Measurements from ENCODE around the gene ZNF385C. TPM values are rescaled to one million over a fixed set of nuclear protein-coding genes. Genes with fewer than 3 reads are reported as not detected.

Gene ZNF385C
- total and polyA plus RNA-seq, 2 of the 13 experiments (the other 11 are each of a cell fraction or from before 2014, with no cell fraction given): 2.3 to 6.1 TPM

DNA sequence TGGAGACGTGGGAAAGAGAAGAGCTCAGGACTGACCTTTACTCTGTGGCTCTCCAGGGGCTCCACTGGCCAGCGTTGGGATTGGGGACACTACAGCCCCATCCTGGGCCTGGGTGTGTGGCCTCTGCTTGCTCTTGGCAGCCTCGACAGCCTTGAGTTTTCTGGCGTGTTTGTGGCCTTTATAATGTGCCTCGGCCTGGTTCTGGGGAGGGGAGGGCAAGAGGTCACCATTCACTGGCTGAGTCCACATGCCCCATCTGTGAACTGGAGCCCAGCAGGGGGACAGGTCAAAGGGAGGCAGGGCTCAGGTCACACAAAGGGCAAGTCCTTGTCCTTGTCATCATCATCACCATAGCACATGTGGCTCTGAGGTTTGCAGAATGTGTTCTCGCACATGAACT, 66.7 kb downstream of the ZNF385C start (continued):
- TF ChIP-seq, protein P1, sequence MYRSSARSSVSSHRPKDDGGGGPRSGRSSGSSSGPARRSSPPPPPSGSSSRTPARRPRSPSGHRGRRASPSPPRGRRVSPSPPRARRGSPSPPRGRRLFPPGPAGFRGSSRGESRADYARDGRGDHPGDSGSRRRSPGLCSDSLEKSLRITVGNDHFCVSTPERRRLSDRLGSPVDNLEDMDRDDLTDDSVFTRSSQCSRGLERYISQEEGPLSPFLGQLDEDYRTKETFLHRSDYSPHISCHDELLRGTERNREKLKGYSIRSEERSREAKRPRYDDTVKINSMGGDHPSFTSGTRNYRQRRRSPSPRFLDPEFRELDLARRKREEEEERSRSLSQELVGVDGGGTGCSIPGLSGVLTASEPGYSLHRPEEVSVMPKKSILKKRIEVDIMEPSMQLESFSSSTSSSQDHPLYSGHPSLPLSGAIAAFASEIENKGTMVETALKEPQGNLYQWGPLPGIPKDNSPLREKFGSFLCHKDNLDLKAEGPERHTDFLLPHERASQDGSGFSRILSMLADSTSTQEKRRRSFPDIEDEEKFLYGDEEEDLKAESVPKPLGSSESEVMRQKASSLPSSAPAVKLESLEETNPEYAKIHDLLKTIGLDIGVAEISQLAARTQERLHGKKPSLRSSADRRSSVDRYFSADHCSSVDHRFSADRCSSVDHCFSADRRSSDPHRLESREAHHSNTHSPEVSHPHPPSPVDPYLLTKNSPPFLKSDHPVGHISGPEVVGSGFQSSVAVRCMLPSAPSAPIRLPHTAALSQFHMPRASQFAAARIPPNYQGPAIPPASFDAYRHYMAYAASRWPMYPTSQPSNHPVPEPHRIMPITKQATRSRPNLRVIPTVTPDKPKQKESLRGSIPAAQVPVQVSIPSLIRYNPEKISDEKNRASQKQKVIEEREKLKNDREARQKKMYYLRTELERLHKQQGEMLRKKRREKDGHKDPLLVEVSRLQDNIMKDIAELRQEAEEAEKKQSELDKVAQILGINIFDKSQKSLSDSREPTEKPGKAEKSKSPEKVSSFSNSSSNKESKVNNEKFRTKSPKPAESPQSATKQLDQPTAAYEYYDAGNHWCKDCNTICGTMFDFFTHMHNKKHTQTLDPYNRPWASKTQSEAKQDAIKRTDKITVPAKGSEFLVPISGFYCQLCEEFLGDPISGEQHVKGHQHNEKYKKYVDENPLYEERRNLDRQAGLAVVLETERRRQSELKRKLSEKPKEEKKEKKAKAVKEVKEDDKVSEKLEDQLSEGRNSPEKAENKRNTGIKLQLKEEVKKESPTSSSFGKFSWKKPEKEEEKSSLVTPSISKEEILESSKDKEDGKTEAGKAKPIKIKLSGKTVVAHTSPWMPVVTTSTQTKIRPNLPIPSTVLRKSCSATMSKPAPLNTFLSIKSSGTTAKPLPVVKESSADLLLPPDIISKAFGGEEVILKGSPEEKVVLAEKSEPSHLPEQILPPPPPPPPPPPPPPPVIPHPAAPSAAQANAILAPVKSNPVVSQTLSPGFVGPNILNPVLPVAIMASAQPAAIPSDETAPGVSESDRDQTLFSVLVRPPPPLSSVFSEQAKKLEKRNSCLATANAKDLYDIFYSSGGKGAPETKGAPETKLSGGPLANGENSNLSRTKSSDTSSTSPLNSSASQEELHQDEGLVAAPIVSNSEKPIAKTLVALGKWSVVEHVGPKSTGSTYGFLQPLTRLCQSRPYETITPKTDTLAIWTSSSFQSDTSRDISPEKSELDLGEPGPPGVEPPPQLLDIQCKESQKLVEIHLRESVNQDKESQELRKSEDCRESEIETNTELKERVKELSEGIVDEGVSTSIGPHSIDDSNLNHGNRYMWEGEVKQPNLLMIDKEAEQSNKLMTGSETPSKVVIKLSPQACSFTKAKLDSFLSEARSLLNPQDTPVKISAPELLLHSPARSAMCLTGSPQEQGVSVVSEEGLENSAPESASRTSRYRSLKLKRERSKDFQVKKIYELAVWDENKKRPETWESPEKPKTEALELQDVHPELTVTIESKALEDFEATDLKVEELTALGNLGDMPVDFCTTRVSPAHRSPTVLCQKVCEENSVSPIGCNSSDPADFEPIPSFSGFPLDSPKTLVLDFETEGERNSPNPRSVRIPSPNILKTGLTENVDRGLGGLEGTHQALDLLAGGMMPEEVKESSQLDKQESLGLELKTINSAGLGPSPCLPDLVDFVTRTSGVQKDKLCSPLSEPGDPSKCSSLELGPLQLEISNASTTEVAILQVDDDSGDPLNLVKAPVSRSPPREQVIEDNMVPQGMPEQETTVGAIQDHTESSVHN (CRISPR knock-in tag; IDR thresholded peaks at IDR 0.05): no peak
- TF ChIP-seq ZNF562 (CRISPR knock-in tag; IDR thresholded peaks at IDR 0.05; ENCODE audit: borderline replicate concordance) (no peak), EEA1 (CRISPR knock-in tag; IDR thresholded peaks at IDR 0.05; ENCODE audit: borderline replicate concordance) (0 out of 2 replicates have a peak, but pooled peaks have one; percentile 50), EED (CRISPR knock-in tag; IDR thresholded peaks at IDR 0.05) (peak; percentile 73; the same call in 1 of the 2 replicates), ZNF816 (CRISPR knock-in tag; IDR thresholded peaks at IDR 0.05; ENCODE audit: borderline replicate concordance) (0 out of 2 replicates have a peak, but pooled peaks have one; percentile 48), LCORL (IDR thresholded peaks at IDR 0.05) (no peak), LCORL (CRISPR knock-in tag; IDR thresholded peaks at IDR 0.05) (peak; percentile 53; the same call in 1 of the 2 replicates), MTA1 (CRISPR knock-in tag; IDR thresholded peaks at IDR 0.05; ENCODE audit: borderline replicate concordance) (peak; percentile 66; the same call in 1 of the 2 replicates), SALL1 (CRISPR knock-in tag; IDR thresholded peaks at IDR 0.05) (peak; percentile 75), TBX3 (IDR thresholded peaks at IDR 0.05; ENCODE audit: borderline replicate concordance) (no peak)
- TF ChIP-seq, protein P2, sequence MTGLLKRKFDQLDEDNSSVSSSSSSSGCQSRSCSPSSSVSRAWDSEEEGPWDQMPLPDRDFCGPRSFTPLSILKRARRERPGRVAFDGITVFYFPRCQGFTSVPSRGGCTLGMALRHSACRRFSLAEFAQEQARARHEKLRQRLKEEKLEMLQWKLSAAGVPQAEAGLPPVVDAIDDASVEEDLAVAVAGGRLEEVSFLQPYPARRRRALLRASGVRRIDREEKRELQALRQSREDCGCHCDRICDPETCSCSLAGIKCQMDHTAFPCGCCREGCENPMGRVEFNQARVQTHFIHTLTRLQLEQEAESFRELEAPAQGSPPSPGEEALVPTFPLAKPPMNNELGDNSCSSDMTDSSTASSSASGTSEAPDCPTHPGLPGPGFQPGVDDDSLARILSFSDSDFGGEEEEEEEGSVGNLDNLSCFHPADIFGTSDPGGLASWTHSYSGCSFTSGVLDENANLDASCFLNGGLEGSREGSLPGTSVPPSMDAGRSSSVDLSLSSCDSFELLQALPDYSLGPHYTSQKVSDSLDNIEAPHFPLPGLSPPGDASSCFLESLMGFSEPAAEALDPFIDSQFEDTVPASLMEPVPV (CRISPR knock-in tag; IDR thresholded peaks at IDR 0.05): peak; percentile 55; the same call in 1 of the 2 replicates
- TF ChIP-seq, protein P3, sequence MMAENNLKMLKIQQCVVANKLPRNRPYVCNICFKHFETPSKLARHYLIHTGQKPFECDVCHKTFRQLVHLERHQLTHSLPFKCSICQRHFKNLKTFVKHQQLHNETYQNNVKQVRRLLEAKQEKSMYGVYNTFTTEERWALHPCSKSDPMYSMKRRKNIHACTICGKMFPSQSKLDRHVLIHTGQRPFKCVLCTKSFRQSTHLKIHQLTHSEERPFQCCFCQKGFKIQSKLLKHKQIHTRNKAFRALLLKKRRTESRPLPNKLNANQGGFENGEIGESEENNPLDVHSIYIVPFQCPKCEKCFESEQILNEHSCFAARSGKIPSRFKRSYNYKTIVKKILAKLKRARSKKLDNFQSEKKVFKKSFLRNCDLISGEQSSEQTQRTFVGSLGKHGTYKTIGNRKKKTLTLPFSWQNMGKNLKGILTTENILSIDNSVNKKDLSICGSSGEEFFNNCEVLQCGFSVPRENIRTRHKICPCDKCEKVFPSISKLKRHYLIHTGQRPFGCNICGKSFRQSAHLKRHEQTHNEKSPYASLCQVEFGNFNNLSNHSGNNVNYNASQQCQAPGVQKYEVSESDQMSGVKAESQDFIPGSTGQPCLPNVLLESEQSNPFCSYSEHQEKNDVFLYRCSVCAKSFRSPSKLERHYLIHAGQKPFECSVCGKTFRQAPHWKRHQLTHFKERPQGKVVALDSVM (CRISPR knock-in tag; IDR thresholded peaks at IDR 0.05): peak; percentile 34; the same call in 1 of the 2 replicates
- TF ChIP-seq, protein P4, sequence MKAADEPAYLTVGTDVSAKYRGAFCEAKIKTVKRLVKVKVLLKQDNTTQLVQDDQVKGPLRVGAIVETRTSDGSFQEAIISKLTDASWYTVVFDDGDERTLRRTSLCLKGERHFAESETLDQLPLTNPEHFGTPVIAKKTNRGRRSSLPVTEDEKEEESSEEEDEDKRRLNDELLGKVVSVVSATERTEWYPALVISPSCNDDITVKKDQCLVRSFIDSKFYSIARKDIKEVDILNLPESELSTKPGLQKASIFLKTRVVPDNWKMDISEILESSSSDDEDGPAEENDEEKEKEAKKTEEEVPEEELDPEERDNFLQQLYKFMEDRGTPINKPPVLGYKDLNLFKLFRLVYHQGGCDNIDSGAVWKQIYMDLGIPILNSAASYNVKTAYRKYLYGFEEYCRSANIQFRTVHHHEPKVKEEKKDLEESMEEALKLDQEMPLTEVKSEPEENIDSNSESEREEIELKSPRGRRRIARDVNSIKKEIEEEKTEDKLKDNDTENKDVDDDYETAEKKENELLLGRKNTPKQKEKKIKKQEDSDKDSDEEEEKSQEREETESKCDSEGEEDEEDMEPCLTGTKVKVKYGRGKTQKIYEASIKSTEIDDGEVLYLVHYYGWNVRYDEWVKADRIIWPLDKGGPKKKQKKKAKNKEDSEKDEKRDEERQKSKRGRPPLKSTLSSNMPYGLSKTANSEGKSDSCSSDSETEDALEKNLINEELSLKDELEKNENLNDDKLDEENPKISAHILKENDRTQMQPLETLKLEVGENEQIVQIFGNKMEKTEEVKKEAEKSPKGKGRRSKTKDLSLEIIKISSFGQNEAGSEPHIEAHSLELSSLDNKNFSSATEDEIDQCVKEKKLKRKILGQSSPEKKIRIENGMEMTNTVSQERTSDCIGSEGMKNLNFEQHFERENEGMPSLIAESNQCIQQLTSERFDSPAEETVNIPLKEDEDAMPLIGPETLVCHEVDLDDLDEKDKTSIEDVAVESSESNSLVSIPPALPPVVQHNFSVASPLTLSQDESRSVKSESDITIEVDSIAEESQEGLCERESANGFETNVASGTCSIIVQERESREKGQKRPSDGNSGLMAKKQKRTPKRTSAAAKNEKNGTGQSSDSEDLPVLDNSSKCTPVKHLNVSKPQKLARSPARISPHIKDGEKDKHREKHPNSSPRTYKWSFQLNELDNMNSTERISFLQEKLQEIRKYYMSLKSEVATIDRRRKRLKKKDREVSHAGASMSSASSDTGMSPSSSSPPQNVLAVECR (CRISPR knock-in tag; IDR thresholded peaks at IDR 0.05; ENCODE audit: borderline replicate concordance): peak; percentile 36; the same call in 1 of the 2 replicates
